ENCODE data around the gene CCDC177.
"Not testable (repeated sequence)": the region's sequence is repeated elsewhere in the genome, so short reads cannot be mapped to it uniquely, and the experiment has no call there.

The CCDC177 gene

GRCh38 chr14:69600304-69600891 is 25.7 kb upstream of the CCDC177 start:
- no peak for DNase-seq (ENCODE audit: low read depth in 1 of 2, low spot score in 1 of 2)

- not testable (repeated sequence) for DNase-seq (ENCODE audit: low read depth in 1 of 2, low spot score in 1 of 2)
These were observed 24.8 kb upstream of the CCDC177 start for GRCh38 chr14:69599431-69599830.

GRCh38 chr14:69595336-69595735 is 20.7 kb upstream of the CCDC177 start:
- DNase-seq (ENCODE audit: low read depth in 1 of 2, low spot score in 1 of 2) = no peak

- DNase-seq (ENCODE audit: low read depth in 1 of 2, low spot score in 1 of 2) = no peak
These were observed 20.2 kb upstream of the CCDC177 start for GRCh38 chr14:69594846-69595245.

GRCh38 chr14:69593018-69593677 is 18.5 kb upstream of the CCDC177 start:
- DNase-seq (ENCODE audit: low read depth in 1 of 2, low spot score in 1 of 2) = no peak

GRCh38 chr14:69591317-69591716 is 16.6 kb upstream of the CCDC177 start:
- no peak for DNase-seq (ENCODE audit: low read depth in 1 of 2, low spot score in 1 of 2)

GRCh38 chr14:69587389-69587788 is 12.7 kb upstream of the CCDC177 start:
- DNase-seq (ENCODE audit: low read depth in 1 of 2, low spot score in 1 of 2) = no peak

GRCh38 chr14:69586404-69586803 is 11.7 kb upstream of the CCDC177 start:
- DNase-seq (ENCODE audit: low read depth in 1 of 2, low spot score in 1 of 2) = no peak

- DNase-seq (ENCODE audit: low read depth in 1 of 2, low spot score in 1 of 2) = no peak
These were observed 9.7 kb upstream of the CCDC177 start for GRCh38 chr14:69584389-69584788.

- no peak for DNase-seq (ENCODE audit: low read depth in 1 of 2, low spot score in 1 of 2)
These were observed 8.2 kb upstream of the CCDC177 start for GRCh38 chr14:69582829-69583228.

GRCh38 chr14:69582212-69582611 is 7.5 kb upstream of the CCDC177 start:
- DNase-seq (ENCODE audit: low read depth in 1 of 2, low spot score in 1 of 2) = no peak

GRCh38 chr14:69581316-69581935 is 6.8 kb upstream of the CCDC177 start:
- DNase-seq (ENCODE audit: low read depth in 1 of 2, low spot score in 1 of 2) = no peak

- DNase-seq (ENCODE audit: low read depth in 1 of 2, low spot score in 1 of 2) = no peak
These were observed 5.4 kb upstream of the CCDC177 start for GRCh38 chr14:69580009-69580577.

GRCh38 chr14:69579476-69579875 is 4.8 kb upstream of the CCDC177 start:
- no peak for DNase-seq (ENCODE audit: low read depth in 1 of 2, low spot score in 1 of 2)

- DNase-seq (ENCODE audit: low read depth in 1 of 2, low spot score in 1 of 2) = no peak
These were observed 254 bp upstream of the CCDC177 start for GRCh38 chr14:69574954-69575295.

- no peak for DNase-seq (ENCODE audit: low read depth in 1 of 2, low spot score in 1 of 2)
These were observed 824 bp downstream of the CCDC177 start for GRCh38 chr14:69573831-69574262.

- no peak for DNase-seq (ENCODE audit: low read depth in 1 of 2, low spot score in 1 of 2)
These were observed 1.4 kb downstream of the CCDC177 start for GRCh38 chr14:69573205-69573830.

GRCh38 chr14:69572841-69573135 is 1.9 kb downstream of the CCDC177 start:
- no peak for DNase-seq (ENCODE audit: low read depth in 1 of 2, low spot score in 1 of 2)

GRCh38 chr14:69572030-69572840 is 2.4 kb downstream of the CCDC177 start:
- no peak for DNase-seq (ENCODE audit: low read depth in 1 of 2, low spot score in 1 of 2)

- DNase-seq (ENCODE audit: low read depth in 1 of 2, low spot score in 1 of 2) = no peak
These were observed 3.1 kb downstream of the CCDC177 start for GRCh38 chr14:69571449-69572029.

GRCh38 chr14:69570836-69571330 is 3.8 kb downstream of the CCDC177 start:
- no peak for DNase-seq (ENCODE audit: low read depth in 1 of 2, low spot score in 1 of 2)

Data from activated CD4-positive, alpha-beta T cell treated with anti-CD3 and anti-CD28 coated beads, Interleukin-2, amount 50 U/mL, for 24 hours (primary cell).